H1 (cell line): ENCODE data around the gene GLOD4. TPM values are rescaled to one million over a fixed set of nuclear protein-coding genes. Genes with fewer than 3 reads are reported as not detected.

Source experiments
- CTCF ChIA-PET: fragments of 300-600 bp; sonication (Branson Sonifier 250); formaldehyde crosslinking; loops from one replicate; lab custom pipeline; 2021; ENCODE audit not compliant: partially characterized antibody; lab: Charles Lee
- POLR2A ChIA-PET: fragments of 300-600 bp; sonication (Branson Sonifier 250); formaldehyde crosslinking; loops from one replicate; lab custom pipeline; 2021; ENCODE audit warnings: inconsistent platforms; ENCODE audit not compliant: partially characterized antibody; lab: Charles Lee
- DNase-seq, 2 experiments: peaks; one replicate each; pipeline versions ENCODE4 v3.0.0 to v3.0.0-alpha.2; 2010 to 2022; ENCODE audit warnings: low spot score in 2 of 2, low read depth in 1 of 2, mixed read lengths in 1 of 2
- FAIRE-seq: peaks from 2 replicates; lab custom pipeline; 2011; peaks lifted over from hg19 to GRCh38; lab: Jason Lieb, UNC
- H2AFZ ChIP-seq: 2 replicates; pipeline ENCODE4 v1.8.1; 2012; ENCODE audit warnings: low read length, inconsistent platforms
- H2AK5ac ChIP-seq: 2 replicates; pipeline ENCODE4 v1.6.1; 2013; ENCODE audit warnings: low read depth, low read length
- H2BK120ac ChIP-seq: replicated peaks from 2 replicates; pipeline ENCODE3; 2013; ENCODE audit warnings: low read depth, low read length, inconsistent platforms
- H2BK12ac ChIP-seq: 2 replicates; pipeline ENCODE4 v1.6.1; 2013; ENCODE audit warnings: low read depth, low read length
- H2BK15ac ChIP-seq: 2 replicates; pipeline ENCODE4 v1.6.1; 2013; ENCODE audit warnings: low read length
- H2BK20ac ChIP-seq: 2 replicates; pipeline ENCODE4 v1.6.1; 2013; ENCODE audit warnings: low read length
- H2BK5ac ChIP-seq: 2 replicates; pipeline ENCODE4 v1.6.1; 2013; ENCODE audit warnings: low read depth, low read length
- H3K14ac ChIP-seq: 2 replicates; pipeline ENCODE4 v1.6.1; 2013; ENCODE audit warnings: inconsistent platforms; ENCODE audit not compliant: insufficient read length
- H3K18ac ChIP-seq: 2 replicates; pipeline ENCODE4 v1.6.1; 2013; ENCODE audit warnings: low read length; ENCODE audit errors: extremely low read depth
- H3K23ac ChIP-seq: 2 replicates; pipeline ENCODE4 v1.6.1; 2013; ENCODE audit warnings: inconsistent platforms; ENCODE audit not compliant: insufficient read length
- H3K23me2 ChIP-seq: 2 replicates; pipeline ENCODE4 v1.6.1; 2013; ENCODE audit warnings: low read depth, low read length
- H3K27ac ChIP-seq: 2 replicates; pipeline ENCODE4 v1.6.1; 2011; ENCODE audit warnings: low read depth, low read length, inconsistent platforms
- H3K27me3 ChIP-seq, 4 experiments: replicated peaks in 1 of 4; 1 replicate in 1 of 4; 2 replicates in 3 of 4; pipeline versions ENCODE4 v1.6.1 to v1.8.1; 2011 to 2013; ENCODE audit warnings: low read length in 3 of 4, mild to moderate bottlenecking in 3 of 4, inconsistent platforms in 2 of 4, mixed read lengths in 2 of 4, moderate library complexity in 1 of 4; ENCODE audit not compliant: control insufficient read depth in 3 of 4, insufficient read depth in 3 of 4; ENCODE audit errors: extremely low read depth in 1 of 4
- H3K36me3 ChIP-seq, 4 experiments: 2 replicates each; pipeline versions ENCODE4 v1.6.1 to v1.8.1; 2011 to 2013; ENCODE audit warnings: mild to moderate bottlenecking in 4 of 4, low read length in 3 of 4, moderate library complexity in 2 of 4, control low read depth in 1 of 4, inconsistent platforms in 1 of 4; ENCODE audit not compliant: insufficient read depth in 4 of 4, control insufficient read depth in 2 of 4
- H3K4ac ChIP-seq: replicated peaks from 2 replicates; pipeline ENCODE3; 2013; ENCODE audit warnings: low read length, low read depth, mixed read lengths, inconsistent platforms; ENCODE audit not compliant: insufficient read length
- H3K4me1 ChIP-seq, 4 experiments: replicated peaks in 1 of 4; 1 replicate in 1 of 4; 2 replicates in 3 of 4; pipeline versions ENCODE4 v1.6.1 to v1.8.1; 2011 to 2013; ENCODE audit warnings: low read length in 3 of 4, inconsistent platforms in 2 of 4, mixed read lengths in 1 of 4; ENCODE audit not compliant: insufficient read depth in 4 of 4, control insufficient read depth in 3 of 4
- H3K4me2 ChIP-seq, 2 experiments: 2 replicates each; pipeline versions ENCODE4 v1.6.1 to v1.8.1; 2011 to 2013; ENCODE audit warnings: low read depth in 2 of 2, low read length in 2 of 2, control low read depth in 1 of 2, inconsistent platforms in 1 of 2, mild to moderate bottlenecking in 1 of 2; ENCODE audit not compliant: insufficient read depth in 1 of 2
- H3K4me3 ChIP-seq, 4 experiments: fragments of 200-600, 300-600 bp in 1 of 4; sonication (generic), shearing (Covaris generic), sonication (Bioruptor Twin) in 1 of 4; 2 replicates each; pipeline versions ENCODE4 v1.5.1 to v1.8.1; 2011 to 2016; ENCODE audit warnings: low read length in 4 of 4, low read depth in 3 of 4, control low read depth in 2 of 4, inconsistent platforms in 2 of 4, mild to moderate bottlenecking in 2 of 4, mixed read lengths in 1 of 4, moderate library complexity in 1 of 4; ENCODE audit not compliant: insufficient read depth in 2 of 4; ENCODE audit errors: extremely low read depth in 1 of 4
- H3K56ac ChIP-seq: replicated peaks from 2 replicates; pipeline ENCODE3; 2013; ENCODE audit warnings: low read depth, mild to moderate bottlenecking, mixed read lengths, low read length, inconsistent platforms; ENCODE audit not compliant: insufficient read length
- H3K79me1 ChIP-seq: 2 replicates; pipeline ENCODE4 v1.6.1; 2013; ENCODE audit warnings: low read depth, low read length, control low read depth
- H3K79me2 ChIP-seq, 2 experiments: 2 replicates each; pipeline versions ENCODE4 v1.6.1 to v1.8.1; 2012 to 2013; ENCODE audit warnings: low read length in 2 of 2, mild to moderate bottlenecking in 2 of 2, inconsistent platforms in 1 of 2; ENCODE audit not compliant: insufficient read depth in 2 of 2, control insufficient read depth in 1 of 2
- H3K9ac ChIP-seq, 4 experiments: replicated peaks in 1 of 4; 1 replicate in 1 of 4; 2 replicates in 3 of 4; pipeline versions ENCODE4 v1.6.1 to v1.8.1; 2011 to 2013; ENCODE audit warnings: low read depth in 3 of 4, low read length in 3 of 4, control low read depth in 2 of 4, mild to moderate bottlenecking in 2 of 4, moderate library complexity in 2 of 4, inconsistent platforms in 1 of 4; ENCODE audit errors: extremely low read depth in 1 of 4
- H3K9me3 ChIP-seq, 2 experiments: 2 replicates each; pipeline versions ENCODE4 v1.6.1 to v1.8.1; 2012 to 2013; ENCODE audit warnings: mild to moderate bottlenecking in 2 of 2, moderate library complexity in 2 of 2, control low read depth in 1 of 2, inconsistent platforms in 1 of 2, low read depth in 1 of 2, low read length in 1 of 2, mixed read lengths in 1 of 2; ENCODE audit not compliant: insufficient read depth in 2 of 2
- H4K20me1 ChIP-seq, 2 experiments: replicated peaks in 1 of 2; 2 replicates each; pipeline versions ENCODE3 to v1.8.1; 2011 to 2013; ENCODE audit warnings: inconsistent platforms in 2 of 2, low read length in 2 of 2, mild to moderate bottlenecking in 1 of 2; ENCODE audit not compliant: insufficient read depth in 2 of 2, control insufficient read depth in 1 of 2
- H4K5ac ChIP-seq: 2 replicates; pipeline ENCODE4 v1.6.1; 2013; ENCODE audit warnings: low read length, low read depth, mixed read lengths, inconsistent platforms; ENCODE audit not compliant: insufficient read length
- H4K8ac ChIP-seq: 2 replicates; pipeline ENCODE4 v1.8.0; 2013; ENCODE audit warnings: mild to moderate bottlenecking, moderate library complexity, low read length, inconsistent platforms; ENCODE audit not compliant: insufficient read depth; ENCODE audit errors: extremely low read depth
- H4K91ac ChIP-seq: replicated peaks from 2 replicates; pipeline ENCODE3; 2013; ENCODE audit warnings: low read length, mixed read lengths, inconsistent platforms; ENCODE audit not compliant: insufficient read length
- ASH2L ChIP-seq: fragments of 200-600, 300-600 bp; sonication (generic); IDR thresholded peaks from one replicate; pipeline ENCODE4 v1.7.1; 2017; ENCODE audit warnings: low read length
- CREB1 ChIP-seq: IDR thresholded peaks from 2 replicates; pipeline ENCODE4 v1.6.1; 2012; ENCODE audit warnings: inconsistent platforms
- POLR2AphosphoS5 ChIP-seq: IDR thresholded peaks from 2 replicates; pipeline ENCODE4 v1.6.1; 2011; ENCODE audit warnings: low read depth, low read length
- RXRA ChIP-seq: IDR thresholded peaks from 2 replicates; pipeline ENCODE4 v1.6.1; 2011; ENCODE audit warnings: low read depth, mild to moderate bottlenecking, low read length, moderate library complexity; ENCODE audit not compliant: insufficient read depth
- SIX5 ChIP-seq: IDR thresholded peaks from 2 replicates; pipeline ENCODE4 v1.6.1; 2011; ENCODE audit warnings: mild to moderate bottlenecking, low read depth, low read length
- TAF7 ChIP-seq: optimal IDR thresholded peaks from 2 replicates; pipeline ENCODE3; 2011; ENCODE audit warnings: low read depth, mild to moderate bottlenecking, inconsistent platforms, low read length, moderate library complexity, borderline replicate concordance
- WGBS, 2 experiments: shearing (Covaris generic) in 1 of 2; methylation state at CpG; one replicate each; pipeline versions ENCODE4 v1.1.6 to v1.1.7; 2013 to 2015; ENCODE audit warnings: low lambda C conversion rate in 2 of 2, mixed read lengths in 2 of 2, inconsistent platforms in 1 of 2, low coverage in 1 of 2, missing lambda C conversion rate in 1 of 2; ENCODE audit not compliant: insufficient replicate concordance in 2 of 2, insufficient coverage in 1 of 2, insufficient read length in 1 of 2; ENCODE audit errors: extremely low coverage in 1 of 2, missing lambda C conversion rate in 1 of 2; 5-methylcytosine and 5-hydroxymethylcytosine counted together
- polyA plus RNA-seq, 7 experiments: library from polyadenylated mRNA; depleted of rRNA in 3 of 7; stranded (reverse) in 5 of 7; unstranded in 2 of 7; fragments of >200 nt in 5 of 7; fragments of 200-250 nt in 2 of 7; gene quantifications; 1 replicate in 5 of 7; 2 replicates in 1 of 7; 4 replicates in 1 of 7; pipeline versions ENCODE4 v1.2.1 to v1.2.3, GENCODE V29; 2011 to 2013; ENCODE audit warnings: missing spikeins in 2 of 7, mixed read lengths in 2 of 7
- total RNA-seq: library from RNA; stranded (reverse); fragmentation: NEBNext Ultra II Directional; extraction: Animal tissue kit (Norgen Biotek cat#: 25700); gene quantifications from 2 replicates; pipeline ENCODE4 v1.2.1, GENCODE V29; 2021

GLOD4 gene
- total and polyA plus RNA-seq, 2 of the 8 experiments (the other 6 are each of a cell fraction or from before 2014, with no cell fraction given) = 36.8 to 81.3 TPM

DNA sequence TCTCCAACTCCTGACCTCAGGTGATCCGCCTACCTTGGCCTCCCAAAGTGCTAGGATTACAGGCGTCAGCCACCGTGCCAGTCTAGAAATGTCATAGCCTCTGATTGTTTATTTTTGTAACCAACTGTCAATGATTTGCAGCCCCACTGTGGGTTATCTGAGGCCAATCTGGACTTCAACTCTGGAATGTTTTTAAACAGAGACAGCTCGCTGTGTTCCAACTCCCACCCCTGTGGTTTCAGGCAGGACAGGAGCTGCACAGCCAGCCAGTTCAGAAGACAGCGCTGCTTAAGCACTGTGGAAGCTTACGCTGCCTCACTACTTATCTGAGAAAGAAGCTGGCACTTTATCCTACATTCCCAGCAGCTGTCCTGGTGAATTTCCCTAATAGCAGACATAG, 19.6 kb upstream of the GLOD4 start:
- Histone ChIP-seq H3K27me3 (no peaks in the 10 kb centered on the region), H2BK15ac (no peak overlapping the region), H2BK20ac (no peak overlapping the region), H3K9me3 (no peaks in the 10 kb centered on the region), H3K14ac (no peak overlapping the region), H3K23me2 (no peaks in the 10 kb centered on the region), H2AK5ac (no peak overlapping the region), H3K9ac (no peak overlapping the region), H3K4me2 (no peak overlapping the region), H3K56ac (no peak overlapping the region), H2AFZ (no peak overlapping the region), H4K91ac (no peak overlapping the region), H3K79me1 (no peaks in the 10 kb centered on the region; the same call in 1 of the 2 replicates), H2BK12ac (no peak overlapping the region), H3K4me3 (no peak overlapping the region), H3K18ac (no peak overlapping the region), H3K36me3 (peaks cover 0 to 6% (median 0%) of the 10 kb centered on the region in 4 experiments; a peak in 2 of 8 replicates), H2BK5ac (no peak overlapping the region), H4K8ac (no peak overlapping the region), H3K23ac (no peak overlapping the region), H4K5ac (no peak overlapping the region), H3K4me1 (peaks cover 0 to 5% (median 4%) of the 10 kb centered on the region in 4 experiments; a peak in 3 of 7 replicates), H3K4ac (no peak overlapping the region), H3K79me2 (no peaks in the 10 kb centered on the region), H2BK120ac (no peak overlapping the region), H4K20me1 (peaks cover 3% of the 10 kb centered on the region in 2 experiments), H3K27ac (no peak overlapping the region)
- CTCF ChIA-PET = interaction anchor here (2.2 to 17.5 kb wide), 2 partner anchors 177 to 198 kb away, joined by 6 to 258 read pairs; partner anchors contain the start of gene NXN
- POLR2A ChIA-PET = interaction anchor here (0.6 to 2.4 kb wide), 2 partner anchors 13 to 184 kb away, joined by 3 to 8 read pairs; no protein-coding TSS in a partner anchor
- FAIRE-seq = no peak
- WGBS, 2 experiments = 96% methylated on average over 6 of the region's 6 CpGs; no CpG with 5 or more reads in 1 of the 2 experiments
- TF ChIP-seq POLR2AphosphoS5 = no peak
- no peak for TF ChIP-seq TAF7
- no peak for TF ChIP-seq SIX5
- no peak for TF ChIP-seq ASH2L
- no peak for TF ChIP-seq RXRA
- no peak for TF ChIP-seq CREB1
- no peak for DNase-seq
